Measurements from ENCODE around the gene PTTG1.
A peak's percentile ranks its signal among the peaks of the same experiment; 100 is the strongest.
"Not testable (repeated sequence)": the region's sequence is repeated elsewhere in the genome, so short reads cannot be mapped to it uniquely, and the experiment has no call there.

PTTG1 gene

GRCh38 chr5:160427607-160428006 is 6.0 kb downstream of the PTTG1 start:
- no peak for DNase-seq

- no peak for DNase-seq
These were observed 10.5 kb downstream of the PTTG1 start for GRCh38 chr5:160432196-160432595.

- DNase-seq: no peak
These were observed 11.1 kb downstream of the PTTG1 start for GRCh38 chr5:160432787-160433186.

- DNase-seq: peak in 1 of 2 experiments; percentile 49
These were observed 12.4 kb downstream of the PTTG1 start for GRCh38 chr5:160434022-160434531.

GRCh38 chr5:160435532-160435931 is 13.9 kb downstream of the PTTG1 start:
- DNase-seq: no peak

GRCh38 chr5:160436017-160436416 is 14.4 kb downstream of the PTTG1 start:
- DNase-seq: no peak

GRCh38 chr5:160436661-160437060 is 15.0 kb downstream of the PTTG1 start:
- DNase-seq: not testable (repeated sequence)

GRCh38 chr5:160437271-160437670 is 15.6 kb downstream of the PTTG1 start:
- DNase-seq: no peak

GRCh38 chr5:160438316-160439204 is 16.9 kb downstream of the PTTG1 start:
- peak; percentile 63 to 73 for DNase-seq

GRCh38 chr5:160439205-160439600 is 17.5 kb downstream of the PTTG1 start:
- DNase-seq: peak; percentile 95

GRCh38 chr5:160441311-160441781 is 19.7 kb downstream of the PTTG1 start:
- DNase-seq: no peak

GRCh38 chr5:160442824-160443431 is 21.3 kb downstream of the PTTG1 start:
- DNase-seq: no peak

- no peak for DNase-seq
These were observed 22.8 kb downstream of the PTTG1 start for GRCh38 chr5:160444407-160444806.

- no peak for DNase-seq
These were observed 23.5 kb downstream of the PTTG1 start for GRCh38 chr5:160445132-160445531.

- DNase-seq: no peak
These were observed 24.1 kb downstream of the PTTG1 start for GRCh38 chr5:160445751-160446150.

GRCh38 chr5:160448886-160449285 is 27.2 kb downstream of the PTTG1 start:
- no peak for DNase-seq

- no peak for DNase-seq
These were observed 27.8 kb downstream of the PTTG1 start for GRCh38 chr5:160449458-160449857.

- no peak for DNase-seq
These were observed 28.7 kb downstream of the PTTG1 start for GRCh38 chr5:160450164-160450932.

GRCh38 chr5:160451281-160451680 is 29.6 kb downstream of the PTTG1 start:
- DNase-seq: no peak

GRCh38 chr5:160452036-160452435 is 30.4 kb downstream of the PTTG1 start:
- no peak for DNase-seq

- DNase-seq: no peak
These were observed 31.1 kb downstream of the PTTG1 start for GRCh38 chr5:160452795-160453194.

- DNase-seq: no peak
These were observed 32.1 kb downstream of the PTTG1 start for GRCh38 chr5:160453751-160454150.

- no peak for DNase-seq
These were observed 33.9 kb downstream of the PTTG1 start for GRCh38 chr5:160455600-160455999.

Data from activated T-cell treated with anti-CD3 and anti-CD28 coated beads, Interleukin-2, amount 50 U/mL, for 48 hours (primary cell).